HG02885 (cell line): ENCODE results near the gene CLIC1.
A peak's percentile ranks its signal among the peaks of the same experiment; 100 is the strongest.

ENCODE experiments used
- ATAC-seq: cut with Tn5 transposase; IDR thresholded peaks from one replicate; pipeline ENCODE4 v1.9.1; 2021; ENCODE audit warnings: mild to moderate bottlenecking; ENCODE audit not compliant: unreplicated experiment, poor library complexity

The CLIC1 gene

GRCh38 chr6:31769684-31770371, 33.5 kb upstream of the CLIC1 start:
- peak; percentile 42 for ATAC-seq

- ATAC-seq: no peak
Observed at GRCh38 chr6:31768363-31769257, 32.3 kb upstream of the CLIC1 start.

- no peak for ATAC-seq
Observed at GRCh38 chr6:31767096-31767645, 30.8 kb upstream of the CLIC1 start.

DNA sequence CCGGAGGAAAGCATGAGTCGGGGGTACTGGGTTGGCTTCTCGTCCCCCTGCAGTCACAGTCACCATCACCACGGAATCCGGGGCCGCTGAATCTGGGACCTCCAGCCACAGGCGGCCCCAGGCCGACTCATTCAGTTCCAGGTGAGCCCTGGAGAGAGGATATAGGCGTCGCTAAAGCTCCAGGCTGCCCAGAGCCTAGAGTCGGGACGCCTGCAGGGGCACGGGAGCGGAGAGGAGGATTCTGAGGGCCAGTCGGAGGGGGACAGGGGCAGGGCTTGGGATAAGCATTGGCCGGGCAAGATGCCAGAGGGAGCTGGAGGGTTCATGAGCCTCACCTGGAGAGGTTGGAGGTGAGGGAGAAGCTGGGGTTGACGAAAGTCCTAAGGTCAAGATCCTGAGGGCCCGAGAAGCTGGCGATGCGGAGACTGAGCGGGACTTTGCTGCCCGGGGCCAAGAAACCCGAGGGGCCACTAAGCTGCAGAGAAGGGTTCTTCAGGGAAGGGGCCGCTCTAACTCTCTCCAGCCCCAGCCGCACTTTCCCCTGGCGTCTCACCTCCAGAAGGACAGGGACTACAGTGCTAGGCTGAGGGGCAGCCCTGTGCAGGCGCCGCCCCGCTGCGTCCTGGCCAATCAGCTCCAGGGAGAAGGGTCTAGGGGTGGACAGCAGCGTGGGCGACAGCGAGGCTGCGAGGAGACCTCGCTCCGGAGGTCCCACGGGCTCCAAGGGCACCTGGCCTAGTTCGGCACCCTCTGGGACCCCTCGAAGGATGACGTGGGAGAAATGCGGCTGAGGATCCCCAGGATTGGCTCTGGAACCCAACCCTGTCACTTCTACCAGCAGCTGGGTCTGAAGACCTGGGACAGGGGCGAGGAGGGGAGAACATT, 29.8 kb upstream of the CLIC1 start:
- ATAC-seq: no peak

DNA sequence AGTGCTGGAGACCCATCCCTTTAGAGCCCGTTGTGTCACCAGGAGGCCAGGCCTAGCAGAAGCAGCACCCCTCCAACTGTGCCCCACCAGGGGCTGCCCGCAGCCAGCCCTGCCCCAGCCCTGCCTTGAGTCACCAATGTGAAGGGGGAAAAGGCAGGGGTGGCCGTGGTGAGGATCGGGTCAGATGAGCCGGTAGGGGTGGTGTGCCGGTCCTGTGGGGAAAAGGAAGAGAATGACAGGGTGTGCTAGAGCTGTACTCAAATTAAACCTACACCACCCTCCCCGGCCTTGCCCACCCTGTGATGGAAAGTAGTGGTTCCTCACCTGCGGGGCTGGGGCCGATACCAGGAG, 29.2 kb upstream of the CLIC1 start:
- no peak for ATAC-seq

DNA sequence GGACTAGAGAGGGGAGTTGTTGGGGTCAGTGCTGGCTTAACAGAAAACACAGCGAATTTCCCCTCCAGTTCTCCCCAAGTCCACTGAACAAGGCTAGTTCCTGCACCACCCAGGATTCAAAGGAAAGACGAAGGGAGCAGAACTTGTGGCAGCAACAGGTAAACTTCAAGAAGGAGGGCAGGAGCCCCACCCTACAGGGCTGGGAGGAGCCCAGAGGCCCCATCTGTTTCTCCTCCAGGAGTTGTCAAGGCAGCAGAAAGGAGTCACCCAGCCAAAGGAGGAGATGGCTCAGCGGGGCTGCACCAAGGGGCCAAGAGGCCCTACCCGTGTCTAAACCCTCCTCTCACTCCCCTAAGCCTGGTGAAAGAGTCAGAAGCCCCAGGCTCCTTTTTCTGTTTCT, 27.9 kb upstream of the CLIC1 start:
- ATAC-seq: no peak

DNA sequence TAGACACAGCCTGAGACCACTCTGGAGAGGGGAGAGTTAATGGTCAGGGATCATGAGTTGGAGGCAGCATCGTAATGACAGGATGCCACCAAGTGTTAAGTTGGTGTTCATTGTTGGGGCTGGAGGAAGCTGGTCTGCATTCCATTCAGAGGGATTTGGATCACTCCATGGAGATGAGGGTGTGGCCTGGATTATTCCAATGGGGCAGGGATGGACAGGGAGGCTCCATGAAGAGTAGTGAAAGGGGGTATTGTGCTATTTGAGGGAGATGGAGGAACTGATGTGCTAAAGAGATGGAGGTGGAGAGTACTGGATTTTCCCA, 27.2 kb upstream of the CLIC1 start:
- ATAC-seq: no peak

DNA sequence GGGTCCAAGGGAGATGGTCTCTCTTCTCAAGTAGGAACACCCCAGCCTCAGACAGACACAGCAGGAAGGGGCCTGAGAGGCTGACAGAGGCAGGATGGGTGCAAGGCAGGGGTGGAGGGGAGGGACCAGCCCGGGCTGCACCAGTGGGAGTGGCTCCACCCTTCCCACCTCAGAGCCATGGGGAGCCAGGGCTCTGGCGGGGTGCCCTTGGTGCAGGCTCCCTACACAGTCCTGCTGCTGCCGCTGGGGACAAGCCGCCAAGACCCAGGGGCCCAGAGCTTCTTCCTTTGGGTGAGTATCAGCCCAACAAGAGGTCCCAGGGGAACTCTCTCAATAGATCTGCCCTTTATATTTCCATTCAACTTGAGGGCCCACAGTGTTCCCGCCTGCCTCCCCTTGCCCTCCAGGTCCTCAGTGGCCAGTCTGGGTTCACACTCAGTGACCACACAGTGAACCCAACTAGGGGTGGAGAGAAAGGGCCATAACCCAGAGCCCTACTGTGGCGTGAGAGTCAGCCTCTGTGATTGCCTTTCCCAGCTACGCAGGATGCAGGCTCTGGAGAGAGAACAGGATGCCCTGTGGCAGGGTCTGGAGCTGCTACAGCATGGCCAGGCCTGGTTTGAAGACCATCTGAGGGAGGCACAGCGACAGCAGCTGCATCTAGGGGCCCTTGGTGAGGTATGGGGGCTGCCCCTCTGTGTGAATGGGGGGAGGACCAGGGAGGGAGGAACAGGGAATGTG, 26.7 kb upstream of the CLIC1 start:
- ATAC-seq: no peak

DNA sequence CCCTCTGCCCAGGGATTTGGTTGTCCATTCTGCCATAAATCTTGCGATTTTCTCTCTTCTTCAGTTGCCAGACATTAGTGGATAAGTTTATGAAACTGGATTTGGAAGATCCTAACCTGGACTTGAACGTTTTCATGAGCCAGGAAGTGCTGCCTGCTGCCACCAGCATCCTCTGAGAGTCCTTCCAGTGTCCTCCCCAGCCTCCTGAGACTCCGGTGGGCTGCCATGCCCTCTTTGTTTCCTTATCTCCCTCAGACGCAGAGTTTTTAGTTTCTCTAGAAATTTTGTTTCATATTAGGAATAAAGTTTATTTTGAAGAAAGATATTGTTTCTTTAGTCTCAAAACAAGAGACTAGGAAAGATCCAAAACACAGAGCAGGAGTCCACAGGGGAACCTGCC, 26.0 kb upstream of the CLIC1 start, which contains the start of gene SAPCD1:
SAPCD1 (plus strand) TSS at position 301 of the 400 bp plus-strand sequence. CDS start 399 bp downstream, outside the sequence.
- no peak for ATAC-seq

DNA sequence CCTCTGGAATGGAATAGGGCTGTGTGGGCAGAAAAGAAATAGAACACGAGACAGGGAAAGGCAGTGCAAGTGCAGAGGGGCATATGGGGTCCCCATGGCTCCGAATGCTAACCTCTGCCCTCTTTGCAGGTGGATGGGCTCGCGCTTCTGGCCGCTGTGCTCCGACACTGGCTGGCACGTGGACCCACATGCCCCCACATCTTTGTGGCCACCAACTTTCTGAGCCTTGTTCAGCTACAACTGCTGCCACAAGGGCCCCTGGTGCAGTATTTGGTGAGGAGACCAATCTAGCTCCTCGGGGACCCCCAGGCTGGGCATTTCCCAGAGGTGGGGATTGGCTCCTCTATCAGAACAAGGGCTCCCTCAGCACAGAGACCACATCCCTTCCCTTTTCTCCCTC, 25.0 kb upstream of the CLIC1 start:
- no peak for ATAC-seq

GRCh38 chr6:31760790-31761189, 24.5 kb upstream of the CLIC1 start:
- ATAC-seq: no peak

DNA sequence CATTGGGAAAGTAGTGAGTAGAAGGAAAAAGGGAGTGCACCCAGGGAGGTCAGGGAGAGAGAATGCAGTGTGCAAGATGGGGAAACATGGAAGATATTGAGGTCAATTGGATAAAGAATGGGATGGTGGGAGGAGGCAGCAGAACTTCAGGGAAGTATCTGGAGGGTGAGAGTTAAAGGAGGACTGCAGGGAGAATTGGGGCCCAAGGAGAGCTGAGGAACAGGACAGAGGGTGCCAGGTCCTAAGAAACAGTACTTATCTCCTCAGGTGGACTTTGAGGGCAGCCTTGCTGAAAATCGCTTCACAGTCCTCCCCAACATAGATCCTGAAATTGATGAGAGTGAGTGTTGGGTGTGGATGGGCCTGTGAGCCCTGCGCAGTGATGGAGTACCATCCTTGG, 22.0 kb upstream of the CLIC1 start:
- no peak for ATAC-seq

DNA sequence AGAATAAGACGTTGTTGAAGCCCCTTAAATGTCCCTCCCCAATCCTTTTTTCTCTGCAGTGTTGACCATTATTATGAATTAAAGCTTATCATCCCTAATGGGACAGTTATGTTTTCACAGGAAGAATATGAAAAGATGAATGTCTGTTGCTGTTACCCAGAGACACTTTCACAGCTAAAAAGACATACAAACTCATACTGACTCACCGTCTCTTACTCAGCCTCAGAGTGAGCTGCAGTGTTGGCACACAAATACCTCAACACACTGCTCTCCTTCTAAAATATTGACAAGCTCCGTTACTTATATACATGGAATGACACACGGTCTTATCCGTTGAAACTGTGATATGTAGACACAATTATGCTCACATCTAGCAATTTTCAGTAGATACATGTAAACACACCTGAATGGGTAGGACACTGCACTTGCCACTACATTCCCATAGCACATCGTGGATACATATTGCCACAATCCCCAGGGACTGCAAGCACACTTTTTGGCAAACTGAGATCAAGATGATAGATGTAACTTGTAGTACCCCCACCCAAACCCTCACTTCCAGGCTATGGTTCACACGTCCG, 16.5 kb upstream of the CLIC1 start:
- no peak for ATAC-seq

- ATAC-seq: no peak
Observed at GRCh38 chr6:31750411-31751022, 14.2 kb upstream of the CLIC1 start.

DNA sequence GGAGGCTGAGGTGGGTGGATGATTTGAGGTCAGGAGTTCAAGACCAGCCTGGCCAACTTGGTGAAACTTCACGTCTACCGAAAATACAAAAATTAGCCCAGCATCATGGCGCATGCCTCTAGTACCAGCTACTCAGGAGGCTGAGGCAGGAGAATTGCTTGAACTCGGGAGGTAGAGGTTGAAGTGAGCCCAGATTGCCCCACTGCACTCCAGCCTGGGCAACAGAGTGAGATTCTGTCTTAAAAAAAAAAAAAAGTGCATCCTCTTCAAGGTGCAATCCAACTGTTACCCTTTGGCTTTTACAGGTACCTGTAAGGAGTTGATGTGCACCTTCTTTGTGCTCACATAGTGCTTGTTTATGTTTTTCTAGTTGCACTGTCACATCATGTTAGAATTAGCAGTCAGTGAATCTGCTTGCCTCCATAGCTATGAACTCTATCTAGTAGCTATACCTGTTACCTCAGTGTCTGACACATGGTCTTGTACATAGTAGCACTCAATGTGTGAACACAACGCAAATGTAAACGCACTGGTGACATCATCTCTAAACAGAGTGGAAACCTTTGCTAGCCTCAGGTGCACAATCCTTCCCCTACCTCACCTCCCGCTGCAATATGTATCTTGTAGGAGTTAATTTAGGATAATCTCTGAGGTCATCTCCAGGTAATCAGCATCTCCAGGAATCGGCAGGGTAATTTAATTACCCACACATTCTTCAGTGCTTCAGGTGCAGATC, 13.1 kb upstream of the CLIC1 start:
- ATAC-seq: no peak

DNA sequence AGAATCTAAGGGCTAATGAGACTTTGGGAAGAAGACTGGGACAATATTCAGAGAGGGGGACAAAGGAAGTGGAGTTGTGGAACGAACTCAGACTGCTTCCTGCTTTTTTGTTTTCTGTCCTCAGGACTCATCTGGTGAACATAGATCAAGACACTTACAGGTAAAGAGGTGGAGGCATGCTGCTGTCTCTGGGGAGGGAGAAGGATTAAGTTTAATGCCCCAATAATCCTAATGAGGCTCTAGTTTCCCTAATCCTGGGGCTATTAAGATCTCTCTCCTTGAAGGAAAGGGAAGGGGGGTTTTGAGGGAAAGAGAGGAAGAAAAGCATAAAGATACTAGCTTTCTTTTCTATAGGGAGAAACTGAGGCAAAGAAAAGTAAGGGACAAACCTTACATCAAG, 8.1 kb upstream of the CLIC1 start:
- ATAC-seq: no peak

DNA sequence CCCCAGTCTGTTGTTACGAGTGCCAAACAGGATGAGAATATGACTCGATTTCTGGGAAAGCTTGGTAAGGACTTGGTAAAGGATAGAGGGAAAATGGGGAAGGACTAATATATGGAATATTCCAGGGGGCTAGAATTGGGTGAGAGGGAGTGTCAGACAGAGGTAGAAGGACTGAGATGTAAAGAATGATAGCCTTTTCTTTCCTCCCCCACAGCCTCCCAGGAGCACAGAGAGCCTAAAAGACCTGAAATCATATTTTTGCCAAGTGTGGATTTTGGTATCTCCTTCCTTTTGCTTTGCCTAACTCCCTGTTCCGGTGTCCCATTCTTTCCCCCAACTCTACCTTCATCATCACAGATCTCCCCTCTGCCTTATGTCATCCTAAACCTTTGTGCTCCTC, 6.6 kb upstream of the CLIC1 start:
- no peak for ATAC-seq

GRCh38 chr6:31741815-31742214, 5.5 kb upstream of the CLIC1 start:
- ATAC-seq: no peak
